Stomach (tissue), 4 donors: Measurements from ENCODE around the gene PEAK1.

Experiments used
- EP300 ChIP-seq: sonication (generic); formaldehyde crosslinking; IDR thresholded peaks from one replicate; pipeline ENCODE4 v1.6.1; 2017; ENCODE audit warnings: antibody characterized with exemption
- POLR2A ChIP-seq, 4 donors: fragments of 450-650 bp; IDR thresholded peaks; one replicate each; pipeline ENCODE4 v1.6.1; 2016; ENCODE audit warnings: antibody characterized with exemption in 4 of 4, control low read depth in 2 of 4, mild to moderate bottlenecking in 1 of 4, moderate library complexity in 1 of 4
- POLR2AphosphoS5 ChIP-seq, 3 donors: sonication (generic); formaldehyde crosslinking; IDR thresholded peaks; one replicate each; pipeline ENCODE4 v1.6.1; 2016; ENCODE audit warnings: antibody characterized with exemption in 3 of 3
- TF ChIP-seq, protein P1 (sequence below), 7 experiments: fragments of 450-650 bp in 4 of 7; fragments of 200-600 bp in 3 of 7; sonication (generic) in 3 of 7; IDR thresholded peaks; one replicate each; pipeline ENCODE4 v1.5.1; 2016 to 2019; ENCODE audit warnings: antibody characterized with exemption in 7 of 7, control low read depth in 2 of 7, mild to moderate bottlenecking in 1 of 7

DNA sequence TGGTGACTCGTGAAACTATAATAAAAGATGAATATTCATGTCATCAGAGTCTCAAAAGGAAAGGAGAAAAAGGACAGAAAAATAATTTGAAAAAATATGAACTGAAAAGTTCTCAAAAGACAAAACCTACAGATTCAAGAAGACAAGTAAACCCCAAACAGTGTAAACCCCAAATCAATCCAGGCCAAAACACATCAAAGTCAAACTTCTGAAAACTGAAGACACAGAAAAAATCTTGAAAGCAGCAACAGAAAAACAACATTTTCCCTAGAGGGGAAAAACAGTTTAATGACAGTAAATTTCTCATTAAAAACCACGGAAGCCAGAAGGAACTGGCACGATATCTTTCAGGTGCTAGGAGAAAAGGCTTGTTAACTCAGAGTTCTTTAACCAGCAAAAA, 143.8 kb downstream of the PEAK1 start:
- TF ChIP-seq, protein P1, sequence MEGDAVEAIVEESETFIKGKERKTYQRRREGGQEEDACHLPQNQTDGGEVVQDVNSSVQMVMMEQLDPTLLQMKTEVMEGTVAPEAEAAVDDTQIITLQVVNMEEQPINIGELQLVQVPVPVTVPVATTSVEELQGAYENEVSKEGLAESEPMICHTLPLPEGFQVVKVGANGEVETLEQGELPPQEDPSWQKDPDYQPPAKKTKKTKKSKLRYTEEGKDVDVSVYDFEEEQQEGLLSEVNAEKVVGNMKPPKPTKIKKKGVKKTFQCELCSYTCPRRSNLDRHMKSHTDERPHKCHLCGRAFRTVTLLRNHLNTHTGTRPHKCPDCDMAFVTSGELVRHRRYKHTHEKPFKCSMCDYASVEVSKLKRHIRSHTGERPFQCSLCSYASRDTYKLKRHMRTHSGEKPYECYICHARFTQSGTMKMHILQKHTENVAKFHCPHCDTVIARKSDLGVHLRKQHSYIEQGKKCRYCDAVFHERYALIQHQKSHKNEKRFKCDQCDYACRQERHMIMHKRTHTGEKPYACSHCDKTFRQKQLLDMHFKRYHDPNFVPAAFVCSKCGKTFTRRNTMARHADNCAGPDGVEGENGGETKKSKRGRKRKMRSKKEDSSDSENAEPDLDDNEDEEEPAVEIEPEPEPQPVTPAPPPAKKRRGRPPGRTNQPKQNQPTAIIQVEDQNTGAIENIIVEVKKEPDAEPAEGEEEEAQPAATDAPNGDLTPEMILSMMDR (IDR thresholded peaks at IDR 0.05) = no peak
- TF ChIP-seq POLR2AphosphoS5 (IDR thresholded peaks at IDR 0.05) = no peak
- TF ChIP-seq POLR2A (IDR thresholded peaks at IDR 0.05) = no peak
- TF ChIP-seq EP300 = no peak
